GM21576 (cell line): Measurements from ENCODE around the gene SBK3.
"Not testable (repeated sequence)": the region's sequence is repeated elsewhere in the genome, so short reads cannot be mapped to it uniquely, and the experiment has no call there.

Experiments
- ATAC-seq: cut with Tn5 transposase; IDR thresholded peaks from one replicate; pipeline ENCODE4 v1.9.1; 2021; ENCODE audit warnings: mild to moderate bottlenecking, moderate library complexity; ENCODE audit not compliant: unreplicated experiment

The SBK3 gene

GRCh38 chr19:55541091-55541490 lies 4.3 kb downstream of the SBK3 start:
- ATAC-seq = no peak

DNA sequence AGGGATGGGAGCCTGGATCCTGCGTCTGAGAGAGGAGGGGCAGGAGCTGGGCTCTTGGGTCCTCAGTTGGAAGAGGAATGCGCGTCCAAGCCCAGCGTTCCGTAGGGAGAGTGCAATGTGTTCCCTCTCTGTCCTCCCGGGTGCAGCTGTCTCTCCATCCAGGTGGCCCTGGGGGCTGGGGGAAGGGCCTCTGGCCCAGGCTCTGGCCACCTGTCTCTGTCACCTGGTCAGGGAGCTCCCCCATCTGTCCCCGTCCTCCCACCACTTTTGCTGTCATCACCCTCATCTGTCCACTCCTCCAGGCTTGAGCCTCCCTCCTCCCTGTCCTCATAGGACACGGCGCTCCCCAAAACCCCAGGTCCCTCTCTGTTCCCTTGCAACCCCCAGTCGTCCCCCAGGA lies 4.7 kb downstream of the SBK3 start:
- ATAC-seq = no peak

- no peak for ATAC-seq
Observed at GRCh38 chr19:55539090-55539984, 6.0 kb downstream of the SBK3 start.

DNA sequence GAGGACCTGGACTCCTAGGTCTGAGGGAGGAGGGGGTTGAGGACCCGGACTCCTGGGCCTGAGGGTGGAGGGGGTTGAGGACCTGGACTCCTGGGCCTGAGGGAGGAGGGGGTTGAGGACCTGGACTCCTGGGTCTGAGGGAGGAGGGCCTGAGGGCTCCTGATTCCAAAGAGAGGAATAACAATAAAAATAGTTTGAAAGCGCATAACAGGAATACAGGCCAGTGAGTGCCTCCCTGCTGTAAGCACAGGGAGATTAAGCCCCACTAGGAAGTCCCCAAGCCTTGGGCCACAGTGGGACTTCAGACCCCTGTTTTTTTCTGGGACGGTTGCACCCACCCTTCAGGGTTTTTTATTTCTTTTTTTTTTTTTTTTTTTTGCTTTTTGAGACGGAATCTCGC lies 7.2 kb downstream of the SBK3 start:
- no peak for ATAC-seq

- ATAC-seq = no peak
Observed at GRCh38 chr19:55537741-55538111, 7.6 kb downstream of the SBK3 start.

DNA sequence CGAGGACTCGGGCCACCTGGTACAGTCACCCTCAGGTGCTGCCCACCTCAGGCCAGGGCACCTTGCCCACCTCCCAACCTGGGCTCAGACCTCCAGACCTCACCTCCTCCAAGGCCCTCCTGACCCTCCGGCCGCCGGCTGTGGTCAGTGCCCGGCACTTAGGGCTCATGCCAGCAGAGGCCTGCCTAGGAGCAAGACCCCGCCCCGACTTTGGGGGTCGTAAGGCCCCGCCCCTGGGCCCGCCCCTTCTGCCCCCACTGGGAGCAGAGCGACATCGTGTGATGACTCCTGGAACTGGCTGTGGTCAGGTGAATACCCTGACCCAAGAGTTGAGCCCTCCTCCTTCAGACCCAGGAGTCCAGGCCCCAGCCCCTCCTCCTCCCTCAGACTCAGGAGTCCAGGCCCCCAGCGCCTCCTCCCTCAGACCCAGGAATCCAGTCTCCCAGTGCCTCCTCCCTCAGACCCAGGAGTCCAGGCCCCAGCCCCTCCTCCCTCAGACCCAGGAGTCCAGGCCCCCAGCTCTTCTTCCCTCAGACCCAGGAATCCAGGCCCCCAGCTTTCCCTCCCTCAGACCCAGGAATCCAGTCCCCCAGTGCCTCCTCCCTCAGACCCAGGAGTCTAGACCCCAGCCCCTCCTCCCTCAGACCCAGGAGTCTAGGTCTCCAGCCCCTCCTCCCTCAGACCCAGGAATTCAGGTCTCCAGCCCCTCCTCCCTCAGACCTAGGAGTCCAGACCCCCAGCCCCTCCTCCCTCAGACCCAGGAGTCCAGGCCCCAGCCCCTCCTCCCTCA lies 8.2 kb downstream of the SBK3 start, which contains the start of gene SBK2:
Gene SBK2, minus strand, starts transcription at position 183 of the 790 bp plus-strand sequence. CDS start 839 bp downstream, outside the sequence.
- ATAC-seq = no peak

- ATAC-seq = no peak
Observed at GRCh38 chr19:55536366-55536765, 9.0 kb downstream of the SBK3 start.

DNA sequence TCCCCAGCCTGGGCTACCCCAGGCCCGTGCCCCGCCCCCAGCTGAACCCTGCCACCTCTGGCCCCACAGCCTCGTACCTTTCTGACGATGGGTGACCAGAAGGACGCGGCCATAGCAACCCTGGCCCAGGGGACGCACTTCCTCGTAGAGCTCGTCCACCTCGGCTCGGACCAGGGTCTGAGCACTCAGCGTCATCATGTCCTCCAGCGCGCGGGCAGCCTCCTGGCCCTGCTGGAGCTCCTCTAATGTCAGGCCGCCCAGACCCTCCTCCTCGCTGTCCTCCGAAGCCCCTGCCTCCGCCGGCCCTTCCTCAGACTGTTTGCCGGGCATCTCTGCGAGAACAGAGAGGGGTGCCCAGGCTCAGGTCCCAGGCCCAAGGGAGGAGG lies 9.4 kb downstream of the SBK3 start:
- ATAC-seq = no peak

- no peak for ATAC-seq
Observed at GRCh38 chr19:55535173-55535964, 10.0 kb downstream of the SBK3 start.

- ATAC-seq = not testable (repeated sequence)
Observed at GRCh38 chr19:55534280-55534679, 11.1 kb downstream of the SBK3 start.

- ATAC-seq = no peak
Observed at GRCh38 chr19:55530996-55531395, 14.3 kb downstream of the SBK3 start.

DNA sequence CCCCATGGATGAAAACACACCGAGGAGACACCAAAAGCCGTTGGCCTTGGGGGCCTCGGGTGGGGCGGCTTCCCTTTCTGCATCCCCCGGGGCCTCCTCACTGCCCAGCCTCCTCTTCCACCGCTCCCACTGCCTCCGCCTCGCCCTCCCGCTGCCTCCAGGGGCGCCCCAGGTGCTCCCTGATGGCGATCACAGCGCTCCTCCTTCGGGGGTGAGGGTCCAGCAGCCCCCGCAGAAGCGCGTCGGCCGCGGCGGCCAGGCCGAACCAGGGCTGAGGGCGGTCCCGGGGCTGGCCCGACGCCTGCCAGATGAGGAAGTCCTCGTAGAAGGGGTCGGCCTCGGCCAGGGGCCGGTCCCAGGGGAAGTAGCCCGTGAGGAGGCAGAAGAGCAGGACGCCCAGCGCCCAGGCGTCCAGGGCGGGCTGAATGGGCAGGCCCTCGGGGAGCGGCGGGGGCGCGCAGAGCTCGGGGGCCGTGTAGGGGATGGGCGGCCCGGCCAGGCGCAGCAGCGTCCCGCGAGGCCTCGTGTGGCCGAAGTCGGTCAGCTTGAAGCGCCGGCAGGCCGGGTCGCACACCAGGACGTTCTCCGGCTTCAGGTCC lies 15.6 kb downstream of the SBK3 start:
- no peak for ATAC-seq

DNA sequence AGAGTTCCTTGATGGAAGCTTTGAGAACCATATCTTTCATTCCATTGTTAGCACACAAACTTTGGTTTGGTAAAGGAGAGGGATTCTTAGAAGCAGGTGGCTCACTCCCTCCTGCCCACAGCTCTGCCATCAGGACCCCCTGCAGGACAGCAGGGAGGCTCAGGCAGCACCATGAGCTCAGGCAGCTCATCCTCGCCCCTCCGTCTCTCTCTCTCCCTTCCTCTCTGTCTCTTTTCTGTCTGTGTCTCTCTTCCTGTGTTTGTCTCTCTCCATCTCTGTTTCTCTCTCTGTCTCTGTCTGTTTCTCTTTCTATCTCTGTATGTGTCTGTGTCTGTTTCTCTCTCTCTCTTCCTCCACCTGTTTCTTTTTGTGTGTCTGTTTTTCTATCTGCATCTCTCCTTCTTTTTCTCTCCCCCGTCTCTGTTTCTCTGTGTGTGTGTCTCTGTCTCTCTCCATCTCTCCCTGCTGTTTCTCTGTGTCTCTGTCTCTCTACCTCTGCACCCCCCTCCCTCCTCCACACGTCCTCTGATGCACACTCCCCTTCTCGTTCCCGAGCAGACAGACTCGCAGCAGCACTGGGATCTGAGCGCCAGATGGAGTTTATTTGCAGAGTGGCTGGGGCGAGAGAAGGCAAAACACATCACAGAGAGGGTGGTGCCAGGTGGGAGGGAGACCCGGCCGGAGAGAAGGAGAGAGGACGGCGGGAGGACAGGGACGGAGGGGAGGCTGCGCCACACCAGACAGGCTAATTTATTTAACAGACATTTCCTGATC lies 17.1 kb downstream of the SBK3 start:
- ATAC-seq = no peak

DNA sequence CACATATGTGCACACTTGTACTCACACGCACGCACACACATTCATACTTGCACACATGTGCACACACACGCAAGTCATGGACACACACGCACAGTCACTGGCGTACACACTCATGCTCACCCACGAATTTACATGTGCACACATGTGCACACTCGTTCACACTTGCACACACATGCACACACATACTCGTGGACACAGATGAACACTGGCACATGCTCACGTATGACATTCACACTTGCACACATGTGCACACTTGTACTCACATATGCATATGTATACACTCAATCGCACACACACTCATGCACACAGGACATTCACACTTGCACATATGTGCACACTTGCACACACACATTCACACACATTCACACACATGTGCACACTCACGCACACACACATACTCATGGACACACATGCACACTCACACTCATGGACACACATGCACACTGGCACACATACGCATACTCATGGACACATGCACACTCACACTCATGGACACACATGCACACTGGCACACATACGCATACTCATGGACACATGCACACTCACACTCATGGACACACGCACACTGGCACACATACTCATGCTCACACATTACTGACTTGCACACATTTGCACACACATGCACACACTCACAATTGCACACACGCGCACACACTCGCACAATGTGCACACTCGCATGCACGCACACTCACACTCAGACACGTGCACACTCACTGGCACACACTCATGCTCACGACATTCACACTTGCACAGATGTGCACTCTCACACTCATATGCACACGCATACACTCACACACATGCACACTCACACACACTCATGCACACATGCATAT lies 17.9 kb downstream of the SBK3 start:
- ATAC-seq = no peak

DNA sequence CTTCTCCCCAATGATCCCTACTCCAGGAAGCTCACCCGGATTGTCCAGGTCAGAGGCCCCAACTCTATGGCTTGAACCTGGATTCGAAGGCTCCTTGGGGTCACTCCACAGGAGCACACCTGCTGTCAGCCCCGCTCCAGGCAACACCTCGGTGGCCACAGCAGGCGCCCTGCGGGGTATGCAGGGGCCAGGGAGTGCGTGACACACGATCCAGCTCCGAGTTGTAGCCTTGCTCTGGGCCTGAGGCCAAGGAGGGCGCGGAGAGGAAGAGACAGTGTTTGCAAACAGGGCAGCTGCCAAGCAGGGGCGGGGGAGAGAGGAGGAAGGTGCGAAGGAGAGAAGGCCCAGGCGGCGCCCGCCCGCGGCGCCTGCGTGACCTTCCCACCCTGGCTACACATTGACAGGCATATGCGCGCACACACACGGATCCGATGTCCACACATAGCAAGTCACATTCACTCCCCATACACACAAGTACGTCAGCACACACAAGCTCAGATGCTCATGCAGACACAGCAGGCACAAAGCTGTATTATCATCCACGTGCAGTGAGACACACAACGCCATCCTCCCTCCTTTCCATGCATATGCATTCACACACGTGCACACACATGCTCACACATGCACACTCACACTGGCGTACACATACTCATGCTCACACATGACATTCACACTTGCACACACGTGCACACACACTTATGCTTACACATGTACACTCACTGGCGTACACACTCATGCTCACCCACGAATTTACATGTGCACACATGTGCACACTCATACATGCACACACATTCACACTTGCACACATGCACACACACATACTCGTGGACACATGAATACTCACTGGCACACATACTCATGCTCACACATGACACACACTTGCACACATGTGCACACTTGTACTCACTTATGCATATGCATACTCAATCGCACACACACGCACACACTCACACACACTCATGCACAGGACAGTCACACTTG lies 18.8 kb downstream of the SBK3 start:
- no peak for ATAC-seq

DNA sequence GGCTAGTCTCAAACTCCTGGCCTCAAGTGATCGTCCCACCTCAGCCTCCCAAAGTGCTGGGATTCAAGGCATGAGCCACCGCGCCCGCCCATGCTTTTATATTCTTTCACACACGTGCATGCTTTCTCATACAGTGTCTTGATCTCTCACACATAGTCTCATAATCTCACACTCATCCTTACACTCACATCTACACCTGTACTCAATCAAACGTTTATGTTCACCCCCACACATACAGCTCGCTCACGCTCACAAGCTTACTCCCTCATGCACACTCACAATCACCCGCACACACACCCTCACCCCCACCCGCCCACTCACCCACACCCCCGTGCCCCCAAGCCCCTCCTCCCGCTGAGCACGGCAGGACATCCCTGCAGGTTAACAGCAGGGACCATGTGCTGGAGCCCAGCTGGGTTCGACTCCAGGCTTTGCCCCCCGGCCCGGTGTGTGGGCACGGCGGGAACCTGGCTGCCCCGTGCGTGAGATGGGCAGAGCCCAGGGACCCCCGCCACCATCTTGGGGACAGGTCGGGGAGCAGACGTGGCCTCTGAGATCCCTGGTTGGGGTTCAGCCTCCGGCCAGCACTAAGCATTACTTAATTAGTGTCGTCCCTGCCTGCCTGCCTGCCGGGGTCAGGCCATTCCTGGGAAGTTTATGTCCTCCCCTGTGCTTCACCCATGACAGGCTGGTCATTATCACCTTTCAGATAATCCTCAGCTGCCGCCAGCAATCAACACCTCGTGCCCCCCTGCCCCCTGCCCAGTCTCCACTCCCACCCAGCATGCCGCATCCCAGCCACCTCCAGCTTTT lies 19.8 kb downstream of the SBK3 start:
- no peak for ATAC-seq

DNA sequence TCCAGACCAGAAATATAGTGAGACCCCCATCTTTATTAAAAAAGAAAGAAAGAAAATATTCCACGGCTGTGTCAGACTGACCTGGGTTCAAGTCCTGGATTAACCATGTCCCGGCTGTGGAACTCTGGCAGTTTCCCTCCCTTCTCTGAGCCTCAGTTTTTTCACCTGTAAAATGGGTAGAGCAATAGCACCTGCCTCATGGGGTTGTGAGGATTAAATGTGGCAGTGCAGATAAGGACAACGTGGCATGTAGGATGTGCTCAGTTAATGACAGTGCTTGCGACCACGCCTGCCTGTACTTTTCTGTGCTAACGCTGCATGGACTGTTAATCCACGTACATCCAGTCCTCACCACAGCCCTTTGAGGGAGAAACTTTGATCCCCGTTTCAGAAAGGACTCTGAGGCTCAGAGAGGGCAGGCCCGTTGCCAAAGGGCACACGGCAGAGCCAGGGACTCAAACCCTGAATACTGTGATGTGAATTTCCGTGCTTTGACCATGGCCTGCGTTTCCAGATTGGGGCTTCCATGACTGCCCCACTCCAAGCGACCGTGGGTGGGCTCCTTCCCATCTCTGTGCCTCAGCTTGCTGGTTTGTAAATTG lies 24.6 kb downstream of the SBK3 start:
- no peak for ATAC-seq
